ENCODE data around the gene NUP93. TPM values are rescaled to one million over a fixed set of nuclear protein-coding genes. Genes with fewer than 3 reads are reported as not detected.

The NUP93 gene
- polyA plus RNA-seq, 1 donor from 2014 or later: 237 TPM

DNA sequence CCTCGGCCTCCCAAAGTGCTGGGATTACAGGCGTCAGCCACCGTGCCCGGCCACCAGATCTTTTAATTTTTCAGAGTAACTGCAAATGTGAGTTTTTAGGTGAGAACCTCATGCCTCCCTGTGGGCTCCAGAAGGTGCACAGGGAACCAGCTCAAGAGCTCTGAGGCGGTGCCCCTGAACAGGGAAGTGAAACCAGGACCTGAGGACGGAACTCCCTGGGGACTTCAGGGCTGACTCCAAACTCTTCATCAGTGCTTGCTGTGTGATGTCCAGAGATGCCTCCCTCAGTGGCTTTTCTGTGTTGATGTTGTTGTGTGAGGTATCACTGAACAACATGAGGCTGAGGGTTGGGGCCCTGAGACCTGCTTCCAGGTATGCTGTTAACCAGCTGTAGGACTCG is 158.9 kb downstream of the NUP93 start:
- Histone ChIP-seq H3K9me2 (ENCODE audit: insufficient read depth, low read length) (no peaks in the 10 kb centered on the region), H3K27me3 (ENCODE audit: insufficient read depth, low read depth, low read length) (no peaks in the 10 kb centered on the region), H2AFZ (ENCODE audit: low read depth, low read length) (no peak overlapping the region), H3K27ac (ENCODE audit: low read length) (no peak overlapping the region), H3K79me2 (replicated peaks; ENCODE audit: insufficient read depth, low read length) (no peaks in the 10 kb centered on the region), H3K9me3 (ENCODE audit: low read length) (no peaks in the 10 kb centered on the region), H3K36me3 (ENCODE audit: insufficient read depth, low read length) (no peaks in the 10 kb centered on the region), H3K9ac (ENCODE audit: low read length) (no peak overlapping the region), H3F3A (ENCODE audit: insufficient read depth, low read length, poor library complexity, severe bottlenecking) (no peaks in the 10 kb centered on the region), H3K4me3 (ENCODE audit: low read length) (no peak overlapping the region), H3K4me2 (ENCODE audit: low read length) (no peak overlapping the region), H4K20me1 (ENCODE audit: insufficient read depth) (no peaks in the 10 kb centered on the region)
- TF ChIP-seq, protein P1, sequence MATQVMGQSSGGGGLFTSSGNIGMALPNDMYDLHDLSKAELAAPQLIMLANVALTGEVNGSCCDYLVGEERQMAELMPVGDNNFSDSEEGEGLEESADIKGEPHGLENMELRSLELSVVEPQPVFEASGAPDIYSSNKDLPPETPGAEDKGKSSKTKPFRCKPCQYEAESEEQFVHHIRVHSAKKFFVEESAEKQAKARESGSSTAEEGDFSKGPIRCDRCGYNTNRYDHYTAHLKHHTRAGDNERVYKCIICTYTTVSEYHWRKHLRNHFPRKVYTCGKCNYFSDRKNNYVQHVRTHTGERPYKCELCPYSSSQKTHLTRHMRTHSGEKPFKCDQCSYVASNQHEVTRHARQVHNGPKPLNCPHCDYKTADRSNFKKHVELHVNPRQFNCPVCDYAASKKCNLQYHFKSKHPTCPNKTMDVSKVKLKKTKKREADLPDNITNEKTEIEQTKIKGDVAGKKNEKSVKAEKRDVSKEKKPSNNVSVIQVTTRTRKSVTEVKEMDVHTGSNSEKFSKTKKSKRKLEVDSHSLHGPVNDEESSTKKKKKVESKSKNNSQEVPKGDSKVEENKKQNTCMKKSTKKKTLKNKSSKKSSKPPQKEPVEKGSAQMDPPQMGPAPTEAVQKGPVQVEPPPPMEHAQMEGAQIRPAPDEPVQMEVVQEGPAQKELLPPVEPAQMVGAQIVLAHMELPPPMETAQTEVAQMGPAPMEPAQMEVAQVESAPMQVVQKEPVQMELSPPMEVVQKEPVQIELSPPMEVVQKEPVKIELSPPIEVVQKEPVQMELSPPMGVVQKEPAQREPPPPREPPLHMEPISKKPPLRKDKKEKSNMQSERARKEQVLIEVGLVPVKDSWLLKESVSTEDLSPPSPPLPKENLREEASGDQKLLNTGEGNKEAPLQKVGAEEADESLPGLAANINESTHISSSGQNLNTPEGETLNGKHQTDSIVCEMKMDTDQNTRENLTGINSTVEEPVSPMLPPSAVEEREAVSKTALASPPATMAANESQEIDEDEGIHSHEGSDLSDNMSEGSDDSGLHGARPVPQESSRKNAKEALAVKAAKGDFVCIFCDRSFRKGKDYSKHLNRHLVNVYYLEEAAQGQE (IDR thresholded peaks at IDR 0.05; ENCODE audit: borderline replicate concordance): no peak
- TF ChIP-seq RAD21 (conservative IDR thresholded peaks at IDR 0.05) (no peak), TAF1 (IDR thresholded peaks at IDR 0.05; ENCODE audit: low read depth) (no peak), EP300 (conservative IDR thresholded peaks at IDR 0.05; ENCODE audit: poor library complexity, severe bottlenecking) (no peak), EZH2 (IDR thresholded peaks at IDR 0.05; ENCODE audit: borderline replicate concordance, insufficient read depth, low read length, poor library complexity, severe bottlenecking) (no peak), MXI1 (conservative IDR thresholded peaks at IDR 0.05; ENCODE audit: poor library complexity, severe bottlenecking) (no peak), POLR2AphosphoS5 (IDR thresholded peaks at IDR 0.05) (no peak), SMC3 (conservative IDR thresholded peaks at IDR 0.05; ENCODE audit: poor library complexity) (no peak)
- TF ChIP-seq, protein P2, sequence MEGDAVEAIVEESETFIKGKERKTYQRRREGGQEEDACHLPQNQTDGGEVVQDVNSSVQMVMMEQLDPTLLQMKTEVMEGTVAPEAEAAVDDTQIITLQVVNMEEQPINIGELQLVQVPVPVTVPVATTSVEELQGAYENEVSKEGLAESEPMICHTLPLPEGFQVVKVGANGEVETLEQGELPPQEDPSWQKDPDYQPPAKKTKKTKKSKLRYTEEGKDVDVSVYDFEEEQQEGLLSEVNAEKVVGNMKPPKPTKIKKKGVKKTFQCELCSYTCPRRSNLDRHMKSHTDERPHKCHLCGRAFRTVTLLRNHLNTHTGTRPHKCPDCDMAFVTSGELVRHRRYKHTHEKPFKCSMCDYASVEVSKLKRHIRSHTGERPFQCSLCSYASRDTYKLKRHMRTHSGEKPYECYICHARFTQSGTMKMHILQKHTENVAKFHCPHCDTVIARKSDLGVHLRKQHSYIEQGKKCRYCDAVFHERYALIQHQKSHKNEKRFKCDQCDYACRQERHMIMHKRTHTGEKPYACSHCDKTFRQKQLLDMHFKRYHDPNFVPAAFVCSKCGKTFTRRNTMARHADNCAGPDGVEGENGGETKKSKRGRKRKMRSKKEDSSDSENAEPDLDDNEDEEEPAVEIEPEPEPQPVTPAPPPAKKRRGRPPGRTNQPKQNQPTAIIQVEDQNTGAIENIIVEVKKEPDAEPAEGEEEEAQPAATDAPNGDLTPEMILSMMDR (IDR thresholded peaks at IDR 0.05; ENCODE audit: poor library complexity, severe bottlenecking): no peak

DNA sequence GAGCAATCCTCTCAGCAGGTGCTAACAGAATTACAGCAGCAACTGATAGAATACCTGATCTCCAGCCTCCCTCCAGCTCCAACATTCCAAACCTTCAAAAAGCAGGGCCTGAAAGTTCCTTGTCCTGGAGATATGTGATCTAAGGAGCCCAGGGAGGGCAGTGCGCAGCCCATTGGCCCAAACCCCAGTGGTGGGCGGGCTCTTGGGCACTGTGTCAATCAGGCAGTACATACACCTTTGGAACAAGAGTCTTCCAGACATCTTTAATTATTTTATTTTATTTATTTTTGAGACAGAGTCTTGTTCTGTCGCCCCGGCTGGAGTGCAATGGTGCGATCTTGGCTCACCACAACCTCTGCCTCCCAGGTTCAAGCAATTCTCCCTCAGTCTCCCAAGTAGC is 159.3 kb downstream of the NUP93 start:
- Histone ChIP-seq H3K36me3 (ENCODE audit: insufficient read depth, low read length) (no peaks in the 10 kb centered on the region), H3F3A (ENCODE audit: insufficient read depth, low read length, poor library complexity, severe bottlenecking) (no peaks in the 10 kb centered on the region), H3K4me2 (ENCODE audit: low read length) (no peak overlapping the region), H3K27ac (ENCODE audit: low read length) (no peak overlapping the region), H4K20me1 (ENCODE audit: insufficient read depth) (no peaks in the 10 kb centered on the region), H3K9me3 (ENCODE audit: low read length) (no peaks in the 10 kb centered on the region), H2AFZ (ENCODE audit: low read depth, low read length) (no peak overlapping the region), H3K4me3 (ENCODE audit: low read length) (no peak overlapping the region), H3K9ac (ENCODE audit: low read length) (no peak overlapping the region), H3K27me3 (ENCODE audit: insufficient read depth, low read depth, low read length) (no peaks in the 10 kb centered on the region), H3K9me2 (ENCODE audit: insufficient read depth, low read length) (no peaks in the 10 kb centered on the region), H3K79me2 (replicated peaks; ENCODE audit: insufficient read depth, low read length) (no peaks in the 10 kb centered on the region)
- TF ChIP-seq, protein P1 (IDR thresholded peaks at IDR 0.05; ENCODE audit: borderline replicate concordance): no peak
- TF ChIP-seq, protein P2 (IDR thresholded peaks at IDR 0.05; ENCODE audit: poor library complexity, severe bottlenecking): no peak
- TF ChIP-seq SMC3 (conservative IDR thresholded peaks at IDR 0.05; ENCODE audit: poor library complexity): no peak
- TF ChIP-seq POLR2AphosphoS5 (IDR thresholded peaks at IDR 0.05): no peak
- TF ChIP-seq MXI1 (conservative IDR thresholded peaks at IDR 0.05; ENCODE audit: poor library complexity, severe bottlenecking): no peak
- no peak for TF ChIP-seq TAF1 (IDR thresholded peaks at IDR 0.05; ENCODE audit: low read depth)
- TF ChIP-seq RAD21 (conservative IDR thresholded peaks at IDR 0.05): no peak
- no peak for TF ChIP-seq EZH2 (IDR thresholded peaks at IDR 0.05; ENCODE audit: borderline replicate concordance, insufficient read depth, low read length, poor library complexity, severe bottlenecking)
